Measurements from ENCODE around the gene PGPEP1. TPM values are rescaled to one million over a fixed set of nuclear protein-coding genes. Genes with fewer than 3 reads are reported as not detected.

The PGPEP1 gene
- total and polyA plus RNA-seq, 10 donors = 9.3 to 65.6 (median 37.4) TPM

GRCh38 chr19:18342090-18342632 is 1.8 kb downstream of the PGPEP1 start:
- 70 to 84% (median 72%) methylated on average over 7 to 8 of the region's 8 CpGs for WGBS, 5 donors
- DNase-seq = no peak
- peaks cover 0 to 43% (median 6%) of the 10 kb centered on the region in 6 donors for H3K36me3 ChIP-seq
- no peaks in the 10 kb centered on the region for H3K9me3 ChIP-seq
- no peak for TF ChIP-seq CTCF (IDR thresholded peaks at IDR 0.05 in 8 of 11, conservative IDR thresholded peaks at IDR 0.05 in 3 of 11)
- no peak for TF ChIP-seq POLR2AphosphoS5 (IDR thresholded peaks at IDR 0.05)
- TF ChIP-seq POLR2A (IDR thresholded peaks at IDR 0.05) = no peak
- peaks cover 10 to 61% (median 25%) of the 10 kb centered on the region in 6 donors for H3K4me1 ChIP-seq
- no peak overlapping the region for H3K4me3 ChIP-seq
- no peaks in the 10 kb centered on the region for H3K27me3 ChIP-seq (replicated peaks in 1 of 7)
- intact Hi-C loops (cut with DNase I; ENCODE audit: low total_unique reads) = no loop called here
- peak overlapping the region in 2 of 8 donors; percentile 14 to 33 for H3K27ac ChIP-seq

- Histone ChIP-seq H3K27ac (peak overlapping the region in 3 of 8 donors; percentile 5 to 16 (median 6)), H3K27me3 (replicated peaks in 1 of 7) (no peaks in the 10 kb centered on the region), H3K4me1 (peaks cover 8 to 41% (median 24%) of the 10 kb centered on the region in 6 donors), H3K36me3 (peaks cover 0 to 58% (median 6%) of the 10 kb centered on the region in 6 donors), H3K4me3 (no peak overlapping the region), H3K9me3 (no peaks in the 10 kb centered on the region)
- no peak for DNase-seq
- TF ChIP-seq CTCF (IDR thresholded peaks at IDR 0.05 in 8 of 11, conservative IDR thresholded peaks at IDR 0.05 in 3 of 11) (no peak), POLR2A (IDR thresholded peaks at IDR 0.05) (no peak)
- WGBS, 5 donors = 74 to 87% (median 80%) methylated on average over 13 of the region's 13 CpGs
- intact Hi-C loops (cut with DNase I; ENCODE audit: low total_unique reads) = no loop called here
Measured at GRCh38 chr19:18344582-18344950, 4.2 kb downstream of the PGPEP1 start.

- Histone ChIP-seq H3K27me3 (replicated peaks in 1 of 7) (no peaks in the 10 kb centered on the region), H3K27ac (no peak overlapping the region), H3K9me3 (no peaks in the 10 kb centered on the region), H3K36me3 (peaks cover 0 to 63% (median 7%) of the 10 kb centered on the region in 6 donors), H3K4me3 (no peak overlapping the region), H3K4me1 (peaks cover 3 to 34% (median 19%) of the 10 kb centered on the region in 6 donors)
- intact Hi-C loops (cut with DNase I; ENCODE audit: low total_unique reads) = loop anchor here (5.0 kb wide), 1 partner anchor 67 kb away; no protein-coding TSS in a partner anchor
- no peak for TF ChIP-seq CTCF (IDR thresholded peaks at IDR 0.05 in 8 of 11, conservative IDR thresholded peaks at IDR 0.05 in 3 of 11)
- no peak for TF ChIP-seq POLR2AphosphoS5 (IDR thresholded peaks at IDR 0.05)
- no peak for TF ChIP-seq POLR2A (IDR thresholded peaks at IDR 0.05)
- WGBS, 5 donors = 88 to 98% (median 95%) methylated on average over 6 of the region's 6 CpGs
- no peak for DNase-seq
Measured at GRCh38 chr19:18345296-18345695, 4.9 kb downstream of the PGPEP1 start.

- H3K4me1 ChIP-seq = peaks cover 3 to 31% (median 16%) of the 10 kb centered on the region in 6 donors
- H3K27me3 ChIP-seq (replicated peaks in 1 of 7) = no peaks in the 10 kb centered on the region
- TF ChIP-seq POLR2A (IDR thresholded peaks at IDR 0.05) (no peak), CTCF (IDR thresholded peaks at IDR 0.05 in 8 of 11, conservative IDR thresholded peaks at IDR 0.05 in 3 of 11) (no peak)
- WGBS, 5 donors = 73 to 80% (median 77%) methylated on average over 8 of the region's 8 CpGs
- H3K4me3 ChIP-seq = no peak overlapping the region
- DNase-seq = no peak
- no peaks in the 10 kb centered on the region for H3K9me3 ChIP-seq
- no peak overlapping the region for H3K27ac ChIP-seq
- H3K36me3 ChIP-seq = peaks cover 0 to 71% (median 8%) of the 10 kb centered on the region in 6 donors
- intact Hi-C loops (cut with DNase I; ENCODE audit: low total_unique reads) = loop anchor here (5.0 kb wide), 1 partner anchor 66 kb away; no protein-coding TSS in a partner anchor
Measured at GRCh38 chr19:18346091-18346490, 5.7 kb downstream of the PGPEP1 start.
